Measurements from ENCODE around the gene CAMKV. TPM values are rescaled to one million over a fixed set of nuclear protein-coding genes. Genes with fewer than 3 reads are reported as not detected.

Gene CAMKV
- total and polyA plus RNA-seq, 8 donors, result 0.03 to 1.5 TPM; not detected in 6

DNA sequence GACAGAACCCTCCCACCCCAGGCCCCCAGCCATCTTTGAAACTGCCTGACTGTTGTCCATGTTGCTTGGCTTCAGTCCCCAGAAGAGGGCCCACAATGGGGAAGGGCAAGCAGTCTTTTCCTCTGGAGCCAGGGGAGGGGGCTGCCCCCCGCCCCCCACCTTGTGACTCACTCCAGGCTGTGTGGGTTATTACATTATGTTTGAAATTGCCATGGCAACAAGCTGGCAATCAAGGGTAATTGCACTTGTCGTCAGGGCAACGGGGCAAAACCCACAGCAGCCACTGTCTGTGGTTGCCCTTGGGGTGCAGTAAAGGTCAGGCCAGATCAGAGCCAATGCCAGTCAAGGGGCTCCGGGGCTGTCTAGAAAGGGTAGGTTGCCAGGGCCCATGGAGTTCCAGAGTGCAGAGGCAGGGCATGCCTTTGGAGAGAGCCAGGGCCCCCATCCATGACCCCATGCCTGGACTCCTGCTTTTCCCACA is 3.1 kb upstream of the CAMKV start:
- Histone ChIP-seq H3K36me3 (no peaks in the 10 kb centered on the region), H3K4me3 (no peak overlapping the region), H3K27ac (no peak overlapping the region), H3K4me1 (peaks cover 11 to 15% (median 14%) of the 10 kb centered on the region in 4 donors), H3K27me3 (peaks cover 11 to 40% (median 33%) of the 10 kb centered on the region in 3 donors), H3K9me3 (no peaks in the 10 kb centered on the region)
- intact Hi-C loops (cut with DNase I; ENCODE audit: low total_unique reads), result no loop called here
- peak in 1 of 2 donors; percentile 46 for DNase-seq
- TF ChIP-seq, protein P1, sequence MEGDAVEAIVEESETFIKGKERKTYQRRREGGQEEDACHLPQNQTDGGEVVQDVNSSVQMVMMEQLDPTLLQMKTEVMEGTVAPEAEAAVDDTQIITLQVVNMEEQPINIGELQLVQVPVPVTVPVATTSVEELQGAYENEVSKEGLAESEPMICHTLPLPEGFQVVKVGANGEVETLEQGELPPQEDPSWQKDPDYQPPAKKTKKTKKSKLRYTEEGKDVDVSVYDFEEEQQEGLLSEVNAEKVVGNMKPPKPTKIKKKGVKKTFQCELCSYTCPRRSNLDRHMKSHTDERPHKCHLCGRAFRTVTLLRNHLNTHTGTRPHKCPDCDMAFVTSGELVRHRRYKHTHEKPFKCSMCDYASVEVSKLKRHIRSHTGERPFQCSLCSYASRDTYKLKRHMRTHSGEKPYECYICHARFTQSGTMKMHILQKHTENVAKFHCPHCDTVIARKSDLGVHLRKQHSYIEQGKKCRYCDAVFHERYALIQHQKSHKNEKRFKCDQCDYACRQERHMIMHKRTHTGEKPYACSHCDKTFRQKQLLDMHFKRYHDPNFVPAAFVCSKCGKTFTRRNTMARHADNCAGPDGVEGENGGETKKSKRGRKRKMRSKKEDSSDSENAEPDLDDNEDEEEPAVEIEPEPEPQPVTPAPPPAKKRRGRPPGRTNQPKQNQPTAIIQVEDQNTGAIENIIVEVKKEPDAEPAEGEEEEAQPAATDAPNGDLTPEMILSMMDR (IDR thresholded peaks at IDR 0.05), result no peak
- TF ChIP-seq POLR2A (IDR thresholded peaks at IDR 0.05), result no peak
- TF ChIP-seq POLR2AphosphoS5 (IDR thresholded peaks at IDR 0.05), result no peak
- TF ChIP-seq EP300 (IDR thresholded peaks at IDR 0.05), result no peak
- 48 to 71% (median 63%) methylated on average over 3 to 4 of the region's 4 CpGs for WGBS, 5 donors

DNA sequence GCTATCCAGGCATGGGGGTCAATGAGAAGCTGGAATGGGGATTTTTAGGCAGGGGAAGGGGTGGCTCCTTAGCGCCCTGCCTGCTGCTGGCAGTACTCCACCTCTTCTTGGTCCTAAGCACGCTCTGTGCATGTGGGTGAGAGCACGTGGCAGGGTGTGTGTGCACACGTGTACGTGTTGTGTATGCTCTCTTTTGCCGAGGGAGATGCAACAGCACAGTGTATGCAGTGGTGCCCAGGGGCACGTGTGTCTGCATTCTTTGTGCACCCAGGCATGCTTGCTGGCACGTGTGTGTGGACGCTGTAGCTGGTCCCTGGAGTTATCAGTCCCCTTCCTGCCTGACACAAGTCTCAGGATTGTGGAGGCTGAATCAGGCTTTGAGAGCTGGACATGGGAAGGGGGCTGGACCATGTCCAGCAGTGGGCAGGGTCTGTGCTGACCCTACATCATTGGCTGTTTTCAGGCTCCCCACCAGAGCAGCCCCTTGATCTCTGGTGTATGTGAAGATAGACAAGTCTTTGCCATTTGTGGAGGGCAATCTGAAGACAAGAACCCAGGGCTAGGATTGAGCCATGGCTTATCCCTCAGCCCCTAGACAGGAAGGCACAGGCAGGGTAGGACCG is 1.9 kb upstream of the CAMKV start:
- peaks cover 11 to 52% (median 39%) of the 10 kb centered on the region in 3 donors for H3K27me3 ChIP-seq
- peaks cover 11 to 15% (median 14%) of the 10 kb centered on the region in 4 donors for H3K4me1 ChIP-seq
- no peaks in the 10 kb centered on the region for H3K36me3 ChIP-seq
- no peak overlapping the region for H3K4me3 ChIP-seq
- H3K27ac ChIP-seq, result no peak overlapping the region
- WGBS, 5 donors, result 68 to 91% (median 74%) methylated on average over 1 to 10 of the region's 10 CpGs
- DNase-seq, result peak in 1 of 2 donors; percentile 20
- H3K9me3 ChIP-seq, result no peaks in the 10 kb centered on the region
- no peak for TF ChIP-seq POLR2A (IDR thresholded peaks at IDR 0.05)
- no peak for TF ChIP-seq POLR2AphosphoS5 (IDR thresholded peaks at IDR 0.05)
- TF ChIP-seq, protein P1 (IDR thresholded peaks at IDR 0.05), result no peak
- TF ChIP-seq EP300 (IDR thresholded peaks at IDR 0.05), result no peak
- intact Hi-C loops (cut with DNase I; ENCODE audit: low total_unique reads), result no loop called here

DNA sequence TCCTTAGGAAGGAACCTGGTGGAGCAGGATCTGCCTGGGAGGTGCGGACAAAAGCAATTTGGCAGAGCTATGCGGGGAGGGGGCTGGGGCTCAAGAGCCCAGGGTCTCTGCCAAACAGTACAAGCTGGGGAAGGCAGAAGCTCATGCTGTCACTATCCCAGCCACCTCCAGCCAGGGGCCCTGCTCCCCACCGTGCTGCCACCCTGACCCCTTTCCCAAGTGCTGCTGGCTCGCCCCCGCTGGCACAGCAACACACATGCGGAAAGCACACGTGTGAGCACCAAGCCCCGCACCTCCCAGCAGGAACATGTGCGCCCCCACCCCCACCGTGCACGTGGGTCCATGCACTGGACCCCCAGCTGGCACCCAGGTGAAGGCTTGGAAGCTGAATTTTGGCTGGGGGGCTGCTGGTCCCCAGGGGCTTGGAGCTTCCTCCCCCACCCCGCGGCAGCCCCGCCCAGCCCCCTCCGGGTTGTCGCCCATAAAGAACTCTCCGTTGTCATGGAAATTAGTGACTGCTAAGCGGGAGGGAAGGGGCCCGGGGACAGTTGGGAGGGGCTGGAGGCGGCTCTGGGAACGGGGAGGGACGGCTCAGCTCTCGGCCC is 742 bp downstream of the CAMKV start:
- Histone ChIP-seq H3K4me3 (peak overlapping the region; percentile 28 to 51 (median 44)), H3K9me3 (no peaks in the 10 kb centered on the region), H3K27ac (no peak overlapping the region), H3K36me3 (no peaks in the 10 kb centered on the region), H3K27me3 (peaks cover 11 to 77% (median 47%) of the 10 kb centered on the region in 3 donors), H3K4me1 (peaks cover 11 to 15% (median 14%) of the 10 kb centered on the region in 4 donors)
- TF ChIP-seq, protein P1 (IDR thresholded peaks at IDR 0.05), result no peak
- DNase-seq, result peak in 1 of 2 donors; percentile 23
- intact Hi-C loops (cut with DNase I; ENCODE audit: low total_unique reads), result no loop called here
- 2 to 5% (median 4%) methylated on average over 18 to 23 of the region's 23 CpGs for WGBS, 5 donors

DNA sequence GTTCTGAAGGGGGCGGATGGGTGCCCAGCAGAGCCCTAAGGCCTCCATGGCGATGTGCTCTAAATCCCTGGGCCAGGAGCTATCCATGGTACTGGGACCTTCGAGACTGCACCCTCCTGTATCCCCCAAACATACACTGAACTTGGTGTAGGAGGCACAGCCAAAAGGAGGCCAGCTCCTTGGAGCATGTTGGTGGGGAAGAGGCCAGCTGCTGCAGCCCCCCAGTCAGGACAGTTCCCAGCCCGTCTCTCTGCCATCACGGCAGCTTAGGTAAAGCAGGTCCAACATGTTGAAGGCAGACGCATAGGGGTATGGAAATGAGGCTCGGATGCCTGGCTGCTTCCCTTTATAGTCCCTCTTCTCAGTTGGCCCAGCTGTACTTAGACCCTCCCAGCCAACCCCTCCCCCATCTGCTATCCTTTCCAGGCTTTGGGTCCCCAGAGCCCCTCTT is 1.8 kb downstream of the CAMKV start:
- intact Hi-C loops (cut with DNase I; ENCODE audit: low total_unique reads), result no loop called here
- WGBS, 5 donors, result 14 to 25% (median 21%) methylated on average over 7 of the region's 7 CpGs
- peaks cover 11 to 84% (median 47%) of the 10 kb centered on the region in 3 donors for H3K27me3 ChIP-seq

More for the DNA sequence above, 1.8 kb downstream of the CAMKV start:
- no peak for TF ChIP-seq POLR2AphosphoS5 (IDR thresholded peaks at IDR 0.05)
- no peaks in the 10 kb centered on the region for H3K36me3 ChIP-seq
- H3K27ac ChIP-seq, result no peak overlapping the region
- no peaks in the 10 kb centered on the region for H3K9me3 ChIP-seq
- peaks cover 11 to 15% (median 14%) of the 10 kb centered on the region in 4 donors for H3K4me1 ChIP-seq
- DNase-seq, result peak in 1 of 2 donors; percentile 76
- no peak overlapping the region for H3K4me3 ChIP-seq
